Dermis blood vessel endothelial cell (primary cell): ENCODE results near the gene TYMS. TPM values are rescaled to one million over a fixed set of nuclear protein-coding genes. Genes with fewer than 3 reads are reported as not detected.

Experiments used
- DNase-seq: peaks from one replicate; pipeline ENCODE4 v3.0.0; 2010
- total RNA-seq: library from RNA; depleted of rRNA; stranded (reverse); fragments of >200 nt; gene quantifications from 2 replicates; pipeline ENCODE4 v1.2.3, GENCODE V29; 2014

TYMS gene
- total RNA-seq, result 22.6 and 132 TPM in 2 replicates

- peak; percentile 60 for DNase-seq
Measured at GRCh38 chr18:657311-658000, at the start of gene TYMS. TSS of gene TYMS (plus strand) at chr18:657653. CDS start at chr18:657743, 90 bp downstream.

GRCh38 chr18:607930-608329 is 49.5 kb upstream of the TYMS start:
- DNase-seq, result no peak

GRCh38 chr18:610214-610928 is 47.1 kb upstream of the TYMS start:
- no peak for DNase-seq

GRCh38 chr18:612156-612555 is 45.3 kb upstream of the TYMS start:
- no peak for DNase-seq

GRCh38 chr18:614193-614592 is 43.3 kb upstream of the TYMS start:
- no peak for DNase-seq

- no peak for DNase-seq
Measured at GRCh38 chr18:615092-615521, 42.3 kb upstream of the TYMS start.

- DNase-seq, result no peak
Measured at GRCh38 chr18:615773-616172, 41.7 kb upstream of the TYMS start.

GRCh38 chr18:616380-616995 is 41.0 kb upstream of the TYMS start:
- peak; percentile 75 for DNase-seq

GRCh38 chr18:617970-618504 is 39.4 kb upstream of the TYMS start:
- DNase-seq, result no peak

GRCh38 chr18:618618-619017 is 38.8 kb upstream of the TYMS start:
- no peak for DNase-seq

- DNase-seq, result no peak
Measured at GRCh38 chr18:621291-622043, 36.0 kb upstream of the TYMS start.

- peak; percentile 17 for DNase-seq
Measured at GRCh38 chr18:622289-622688, 35.2 kb upstream of the TYMS start.

GRCh38 chr18:623761-624620 is 33.5 kb upstream of the TYMS start:
- DNase-seq, result peak; percentile 89

GRCh38 chr18:627231-627630 is 30.2 kb upstream of the TYMS start:
- DNase-seq, result no peak

- no peak for DNase-seq
Measured at GRCh38 chr18:629269-630150, 27.9 kb upstream of the TYMS start.

- DNase-seq, result no peak
Measured at GRCh38 chr18:631560-631959, 25.9 kb upstream of the TYMS start.

GRCh38 chr18:634551-635045 is 22.9 kb upstream of the TYMS start:
- no peak for DNase-seq

GRCh38 chr18:635171-635570 is 22.3 kb upstream of the TYMS start:
- DNase-seq, result no peak

- DNase-seq, result no peak
Measured at GRCh38 chr18:641224-641623, 16.2 kb upstream of the TYMS start.

- DNase-seq, result no peak
Measured at GRCh38 chr18:644395-645004, 13.0 kb upstream of the TYMS start.
